GM21723 (cell line): ENCODE measurements around the gene DSG4.

Experiments
- ATAC-seq: cut with Tn5 transposase; IDR thresholded peaks from one replicate; pipeline ENCODE4 v1.9.1; 2021; ENCODE audit warnings: mild to moderate bottlenecking, moderate library complexity; ENCODE audit not compliant: unreplicated experiment

The DSG4 gene

GRCh38 chr18:31444142-31444541 lies 67.6 kb downstream of the DSG4 start:
- ATAC-seq = no peak

- ATAC-seq = no peak
Observed at GRCh38 chr18:31445908-31446307, 69.3 kb downstream of the DSG4 start.

- ATAC-seq = no peak
Observed at GRCh38 chr18:31446854-31447253, 70.3 kb downstream of the DSG4 start.

GRCh38 chr18:31447530-31448191 lies 71.1 kb downstream of the DSG4 start, which contains the start of gene DSG3:
DSG3 (plus strand) TSS chr18:31447741; CDS start chr18:31447878, 137 bp downstream.
- ATAC-seq = no peak

- ATAC-seq = no peak
Observed at GRCh38 chr18:31450409-31450808, 73.8 kb downstream of the DSG4 start.

- ATAC-seq = no peak
Observed at GRCh38 chr18:31451625-31452024, 75.0 kb downstream of the DSG4 start.

- no peak for ATAC-seq
Observed at GRCh38 chr18:31454066-31454708, 77.6 kb downstream of the DSG4 start.
